Activated naive CD4-positive, alpha-beta T cell treated with anti-CD3 and anti-CD28 coated beads, Interleukin-2, amount 50 U/mL, for 16 hours (primary cell): ENCODE results near the gene TAGLN2.
A peak's percentile ranks its signal among the peaks of the same experiment; 100 is the strongest.

Source experiments
- DNase-seq: peaks from one replicate; pipeline ENCODE4 v3.0.0-alpha.2; 2020

The TAGLN2 gene

GRCh38 chr1:159935305-159935704 lies 10.0 kb upstream of the TAGLN2 start:
- DNase-seq, result no peak

GRCh38 chr1:159934136-159935039 lies 9.1 kb upstream of the TAGLN2 start:
- DNase-seq, result no peak

- DNase-seq, result no peak
Observed at GRCh38 chr1:159933347-159933746, 8.0 kb upstream of the TAGLN2 start.

GRCh38 chr1:159932296-159933285 lies 7.3 kb upstream of the TAGLN2 start:
- DNase-seq, result no peak

- DNase-seq, result no peak
Observed at GRCh38 chr1:159931795-159932173, 6.5 kb upstream of the TAGLN2 start.

- no peak for DNase-seq
Observed at GRCh38 chr1:159931101-159931794, 5.9 kb upstream of the TAGLN2 start.

GRCh38 chr1:159930634-159931033 lies 5.3 kb upstream of the TAGLN2 start:
- DNase-seq, result no peak

- no peak for DNase-seq
Observed at GRCh38 chr1:159930216-159930615, 4.9 kb upstream of the TAGLN2 start.

GRCh38 chr1:159929155-159930051 lies 4.1 kb upstream of the TAGLN2 start:
- no peak for DNase-seq

- DNase-seq, result no peak
Observed at GRCh38 chr1:159928491-159929050, 3.3 kb upstream of the TAGLN2 start.

- no peak for DNase-seq
Observed at GRCh38 chr1:159927849-159928431, 2.6 kb upstream of the TAGLN2 start.

- no peak for DNase-seq
Observed at GRCh38 chr1:159927211-159927848, 2.0 kb upstream of the TAGLN2 start.

GRCh38 chr1:159925719-159926078 lies 392 bp upstream of the TAGLN2 start:
- peak; percentile 32 for DNase-seq

- peak; percentile 54 for DNase-seq
Observed at GRCh38 chr1:159924025-159924790, 1.1 kb downstream of the TAGLN2 start.

GRCh38 chr1:159923203-159924024 lies 1.9 kb downstream of the TAGLN2 start:
- DNase-seq, result peak; percentile 65

GRCh38 chr1:159922511-159923202 lies 2.6 kb downstream of the TAGLN2 start:
- no peak for DNase-seq

- DNase-seq, result no peak
Observed at GRCh38 chr1:159921700-159922504, 3.4 kb downstream of the TAGLN2 start.
